GM10248 (cell line): ENCODE measurements around the gene ARID3A.

Experiments used
- CTCF ChIA-PET: fragments of 300-600 bp; sonication (Branson Sonifier 250); formaldehyde crosslinking; extraction: SDS; loops from one replicate; lab custom pipeline; 2021; ENCODE audit warnings: antibody characterized with exemption; lab: Yijun Ruan, JAX
- POLR2A ChIA-PET: fragments of 350-650 bp; sonication (Branson Sonifier 250); formaldehyde crosslinking; extraction: SDS; loops from one replicate; lab custom pipeline; 2020; ENCODE audit warnings: antibody characterized with exemption; lab: Yijun Ruan, JAX
- DNase-seq: peaks from one replicate; pipeline ENCODE4 v3.0.0; 2012; ENCODE audit errors: extremely low spot score
- TF ChIP-seq, protein P1 (sequence below): IDR thresholded peaks from 2 replicates; pipeline ENCODE4 v1.5.1; 2012; ENCODE audit warnings: mild to moderate bottlenecking, low read depth; ENCODE audit errors: extremely low read depth, missing control alignments, control extremely low read depth

ARID3A gene

DNA sequence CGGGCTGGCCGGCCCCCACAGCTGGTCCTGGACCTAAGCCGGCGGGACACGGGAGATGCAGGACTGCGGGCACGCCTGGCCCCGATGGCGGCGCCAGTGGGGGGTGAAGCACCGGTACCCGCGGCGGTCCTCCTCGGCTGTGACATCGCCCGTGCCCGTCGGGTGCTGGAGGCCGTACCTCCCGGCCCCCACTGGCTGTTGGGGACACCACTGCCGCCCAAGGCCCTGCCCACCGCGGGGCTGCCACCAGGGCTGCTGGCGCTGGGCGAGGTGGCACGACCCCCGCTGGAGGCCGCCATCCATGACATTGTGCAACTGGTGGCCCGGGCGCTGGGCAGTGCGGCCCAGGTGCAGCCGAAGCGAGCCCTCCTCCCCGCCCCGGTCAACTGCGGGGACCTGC is 77.4 kb downstream of the ARID3A start:
- POLR2A ChIA-PET, result interaction anchor here (0.6 kb wide), 2 partner anchors 13 to 1148 kb away, joined by 3 read pairs; no protein-coding TSS in a partner anchor
- DNase-seq, result no peak
- CTCF ChIA-PET, result interaction anchor here (0.8 to 1.4 kb wide), 4 partner anchors 19 to 233 kb away, joined by 3 to 5 read pairs (median 4); partner anchors contain the start of gene WDR18
- TF ChIP-seq, protein P1, sequence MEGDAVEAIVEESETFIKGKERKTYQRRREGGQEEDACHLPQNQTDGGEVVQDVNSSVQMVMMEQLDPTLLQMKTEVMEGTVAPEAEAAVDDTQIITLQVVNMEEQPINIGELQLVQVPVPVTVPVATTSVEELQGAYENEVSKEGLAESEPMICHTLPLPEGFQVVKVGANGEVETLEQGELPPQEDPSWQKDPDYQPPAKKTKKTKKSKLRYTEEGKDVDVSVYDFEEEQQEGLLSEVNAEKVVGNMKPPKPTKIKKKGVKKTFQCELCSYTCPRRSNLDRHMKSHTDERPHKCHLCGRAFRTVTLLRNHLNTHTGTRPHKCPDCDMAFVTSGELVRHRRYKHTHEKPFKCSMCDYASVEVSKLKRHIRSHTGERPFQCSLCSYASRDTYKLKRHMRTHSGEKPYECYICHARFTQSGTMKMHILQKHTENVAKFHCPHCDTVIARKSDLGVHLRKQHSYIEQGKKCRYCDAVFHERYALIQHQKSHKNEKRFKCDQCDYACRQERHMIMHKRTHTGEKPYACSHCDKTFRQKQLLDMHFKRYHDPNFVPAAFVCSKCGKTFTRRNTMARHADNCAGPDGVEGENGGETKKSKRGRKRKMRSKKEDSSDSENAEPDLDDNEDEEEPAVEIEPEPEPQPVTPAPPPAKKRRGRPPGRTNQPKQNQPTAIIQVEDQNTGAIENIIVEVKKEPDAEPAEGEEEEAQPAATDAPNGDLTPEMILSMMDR, result no peak

DNA sequence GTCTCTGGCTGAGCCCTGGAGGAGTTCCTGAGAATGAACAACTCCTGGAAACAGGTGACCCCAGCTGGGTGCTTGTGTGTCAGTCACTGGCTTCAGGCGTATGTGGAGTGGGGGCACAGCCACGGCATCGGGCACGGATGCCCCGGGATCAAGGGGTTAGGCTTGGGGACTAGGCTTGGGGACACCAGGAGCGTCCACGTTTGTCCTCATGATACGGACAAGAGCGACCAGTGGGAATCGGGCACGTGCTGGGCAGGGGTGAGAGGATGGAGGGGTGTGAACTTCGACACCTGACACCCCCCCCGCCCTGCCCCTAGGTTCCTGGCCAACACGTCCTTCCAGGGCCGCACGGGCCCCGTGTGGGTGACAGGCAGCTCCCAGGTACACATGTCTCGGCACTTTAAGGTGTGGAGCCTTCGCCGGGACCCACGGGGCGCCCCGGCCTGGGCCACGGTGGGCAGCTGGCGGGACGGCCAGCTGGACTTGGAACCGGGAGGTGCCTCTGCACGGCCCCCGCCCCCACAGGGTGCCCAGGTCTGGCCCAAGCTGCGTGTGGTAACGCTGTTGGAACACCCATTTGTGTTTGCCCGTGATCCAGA is 78.5 kb downstream of the ARID3A start:
- TF ChIP-seq, protein P1, result no peak
- ChIA-PET CTCF (interaction anchor here (0.6 to 2.4 kb wide), 7 partner anchors 15 to 234 kb away, joined by 3 to 7 read pairs (median 4); partner anchors contain the start of gene WDR18), POLR2A (interaction anchor here (0.6 kb wide), 2 partner anchors 11 to 57 kb away, joined by 3 read pairs; no protein-coding TSS in a partner anchor)
- no peak for DNase-seq

DNA sequence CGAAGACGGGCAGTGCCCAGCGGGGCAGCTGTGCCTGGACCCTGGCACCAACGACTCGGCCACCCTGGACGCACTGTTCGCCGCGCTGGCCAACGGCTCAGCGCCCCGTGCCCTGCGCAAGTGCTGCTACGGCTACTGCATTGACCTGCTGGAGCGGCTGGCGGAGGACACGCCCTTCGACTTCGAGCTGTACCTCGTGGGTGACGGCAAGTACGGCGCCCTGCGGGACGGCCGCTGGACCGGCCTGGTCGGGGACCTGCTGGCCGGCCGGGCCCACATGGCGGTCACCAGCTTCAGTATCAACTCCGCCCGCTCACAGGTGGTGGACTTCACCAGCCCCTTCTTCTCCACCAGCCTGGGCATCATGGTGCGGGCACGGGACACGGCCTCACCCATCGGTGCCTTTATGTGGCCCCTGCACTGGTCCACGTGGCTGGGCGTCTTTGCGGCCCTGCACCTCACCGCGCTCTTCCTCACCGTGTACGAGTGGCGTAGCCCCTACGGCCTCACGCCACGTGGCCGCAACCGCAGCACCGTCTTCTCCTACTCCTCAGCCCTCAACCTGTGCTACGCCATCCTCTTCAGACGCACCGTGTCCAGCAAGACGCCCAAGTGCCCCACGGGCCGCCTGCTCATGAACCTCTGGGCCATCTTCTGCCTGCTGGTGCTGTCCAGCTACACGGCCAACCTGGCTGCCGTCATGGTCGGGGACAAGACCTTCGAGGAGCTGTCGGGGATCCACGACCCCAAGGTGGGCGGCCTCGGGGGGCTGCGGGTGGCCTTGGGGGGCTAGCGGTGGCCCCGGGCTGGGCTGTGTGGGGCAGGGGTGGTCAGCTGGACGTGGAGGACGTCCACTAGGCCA is 79.2 kb downstream of the ARID3A start:
- TF ChIP-seq, protein P1, result no peak
- DNase-seq, result no peak
- CTCF ChIA-PET, result interaction anchor here (0.6 to 2.4 kb wide), 5 partner anchors 14 to 141 kb away, joined by 3 to 7 read pairs (median 5); partner anchors contain the start of gene WDR18
- POLR2A ChIA-PET, result no interaction called here

DNA sequence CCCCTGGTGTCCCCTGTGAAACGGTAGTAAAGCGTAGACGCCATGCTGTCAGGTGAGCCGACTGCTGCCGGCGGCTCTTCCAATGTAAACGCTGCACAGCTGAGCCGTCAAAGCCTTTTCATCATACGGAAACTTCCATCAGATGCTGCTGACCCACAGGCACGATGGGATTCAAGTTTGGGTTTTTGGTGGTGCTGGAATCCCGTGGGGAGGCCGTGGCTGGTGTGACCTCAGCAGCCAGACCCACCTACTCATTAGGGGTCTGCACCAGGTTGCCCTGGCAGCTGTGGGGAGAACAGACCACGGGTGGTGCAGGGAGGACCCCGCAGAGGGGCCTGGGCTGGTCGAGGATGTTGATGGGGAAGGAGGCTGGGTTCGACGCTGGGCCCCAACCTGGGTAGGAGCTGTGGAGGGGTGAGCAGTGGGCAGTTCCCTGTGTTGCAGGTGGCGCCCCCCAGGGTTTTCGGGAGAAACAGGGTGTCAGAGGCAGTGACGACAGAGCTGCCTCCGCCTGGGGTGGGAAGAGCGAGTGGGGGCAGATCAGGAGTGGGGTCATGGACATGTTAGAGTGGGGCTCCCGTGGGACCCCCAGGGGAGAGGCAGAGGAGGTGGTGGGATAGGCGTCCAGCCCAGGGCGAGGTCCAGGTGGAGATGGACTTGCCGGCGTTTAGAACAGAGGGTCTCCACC is 81.0 kb downstream of the ARID3A start:
- TF ChIP-seq, protein P1, result no peak
- ChIA-PET CTCF (interaction anchor here (1.0 to 2.4 kb wide), 3 partner anchors 12 to 84 kb away, joined by 3 to 7 read pairs (median 3); no protein-coding TSS in a partner anchor), POLR2A (no interaction called here)
- no peak for DNase-seq

DNA sequence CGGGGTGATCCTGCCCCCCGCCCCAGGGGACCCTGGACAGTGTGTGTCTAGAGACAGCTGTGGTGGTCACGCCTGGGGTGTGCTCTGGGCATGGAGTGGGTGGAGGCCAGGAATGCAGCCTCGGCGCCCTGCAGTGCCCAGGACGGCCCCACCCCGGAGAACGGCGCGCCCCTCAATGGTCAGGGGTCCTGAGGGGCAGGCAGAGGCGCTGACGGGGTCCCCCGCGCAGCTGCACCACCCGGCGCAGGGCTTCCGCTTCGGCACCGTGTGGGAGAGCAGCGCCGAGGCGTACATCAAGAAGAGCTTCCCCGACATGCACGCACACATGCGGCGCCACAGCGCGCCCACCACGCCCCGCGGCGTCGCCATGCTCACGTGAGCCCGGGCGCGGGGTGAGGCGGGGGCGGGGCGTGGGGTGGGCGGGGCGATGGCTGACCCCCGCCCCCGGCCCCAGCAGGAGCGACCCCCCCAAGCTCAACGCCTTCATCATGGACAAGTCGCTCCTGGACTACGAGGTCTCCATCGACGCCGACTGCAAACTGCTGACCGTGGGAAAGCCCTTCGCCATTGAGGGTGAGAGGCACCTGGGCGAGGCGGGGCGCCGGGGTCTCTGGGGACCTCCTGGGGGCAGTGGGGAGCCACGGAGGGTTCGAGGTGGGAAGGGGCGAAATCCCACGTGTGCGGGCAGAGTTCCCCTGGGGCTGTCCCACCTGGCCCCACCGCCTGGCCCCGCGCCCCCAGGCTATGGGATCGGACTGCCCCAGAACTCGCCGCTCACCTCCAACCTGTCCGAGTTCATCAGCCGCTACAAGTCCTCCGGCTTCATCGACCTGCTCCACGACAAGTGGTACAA is 81.8 kb downstream of the ARID3A start:
- POLR2A ChIA-PET, result interaction anchor here (0.6 kb wide), 1 partner anchor 498 kb away, joined by 3 read pairs; no protein-coding TSS in a partner anchor
- CTCF ChIA-PET, result interaction anchor here (1.0 kb wide), 2 partner anchors 20 to 84 kb away, joined by 3 read pairs; no protein-coding TSS in a partner anchor
- TF ChIP-seq, protein P1, result no peak

More for the DNA sequence above, 81.8 kb downstream of the ARID3A start:
- DNase-seq, result no peak
